DMS79 (cell line): Measurements from ENCODE around the gene DPP7.
A peak's percentile ranks its signal among the peaks of the same experiment; 100 is the strongest.
"Not testable (repeated sequence)": the region's sequence is repeated elsewhere in the genome, so short reads cannot be mapped to it uniquely, and the experiment has no call there.

ENCODE experiments used
- DNase-seq: peaks from one replicate; lab custom pipeline; 2025; lab: John Stamatoyannopoulos, UW

DPP7 gene

DNA sequence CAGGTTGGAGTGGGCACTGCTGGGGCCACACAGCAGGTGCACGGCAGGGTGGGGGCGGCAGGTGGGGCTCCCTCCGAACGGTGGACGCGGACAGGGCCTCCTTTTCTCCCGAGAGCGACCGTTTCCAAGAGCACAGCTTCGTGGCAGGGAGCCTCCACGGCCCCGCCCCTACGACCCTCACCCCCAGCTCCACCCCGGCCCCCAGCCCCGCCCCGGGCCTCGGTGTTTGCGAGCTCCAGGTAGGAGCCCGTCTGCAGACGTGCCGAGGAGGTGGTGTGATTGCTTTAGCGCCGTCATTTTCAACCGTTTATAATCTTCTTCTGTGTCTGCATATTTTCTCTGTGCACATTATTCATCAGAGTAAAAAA is 33.2 kb upstream of the DPP7 start:
- DNase-seq, result no peak

- no peak for DNase-seq
These were observed 32.7 kb upstream of the DPP7 start for GRCh38 chr9:137147091-137147792.

GRCh38 chr9:137146527-137146918 is 32.0 kb upstream of the DPP7 start:
- DNase-seq, result no peak

- DNase-seq, result no peak
These were observed 31.4 kb upstream of the DPP7 start for GRCh38 chr9:137145731-137146526.

DNA sequence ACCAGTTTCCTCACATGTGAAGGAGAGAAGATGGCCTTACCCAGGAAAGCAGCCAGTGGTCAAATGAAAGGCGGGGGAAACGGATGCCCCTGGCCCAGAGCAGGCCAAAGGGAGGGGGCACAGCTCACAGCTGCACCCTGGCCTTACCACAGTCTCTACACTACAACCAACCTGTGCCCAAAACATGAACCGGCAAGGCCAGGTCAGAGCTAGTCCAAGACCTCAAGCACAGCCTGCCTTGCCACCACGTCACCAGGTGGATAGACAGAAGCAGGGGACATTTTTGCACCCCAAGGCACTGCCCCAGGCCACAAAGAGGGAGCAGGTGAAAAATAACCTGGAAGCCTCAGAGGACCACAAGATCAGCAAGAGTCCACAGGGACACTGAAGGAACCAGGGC is 28.9 kb upstream of the DPP7 start:
- no peak for DNase-seq

GRCh38 chr9:137141976-137142936 is 27.7 kb upstream of the DPP7 start:
- no peak for DNase-seq

DNA sequence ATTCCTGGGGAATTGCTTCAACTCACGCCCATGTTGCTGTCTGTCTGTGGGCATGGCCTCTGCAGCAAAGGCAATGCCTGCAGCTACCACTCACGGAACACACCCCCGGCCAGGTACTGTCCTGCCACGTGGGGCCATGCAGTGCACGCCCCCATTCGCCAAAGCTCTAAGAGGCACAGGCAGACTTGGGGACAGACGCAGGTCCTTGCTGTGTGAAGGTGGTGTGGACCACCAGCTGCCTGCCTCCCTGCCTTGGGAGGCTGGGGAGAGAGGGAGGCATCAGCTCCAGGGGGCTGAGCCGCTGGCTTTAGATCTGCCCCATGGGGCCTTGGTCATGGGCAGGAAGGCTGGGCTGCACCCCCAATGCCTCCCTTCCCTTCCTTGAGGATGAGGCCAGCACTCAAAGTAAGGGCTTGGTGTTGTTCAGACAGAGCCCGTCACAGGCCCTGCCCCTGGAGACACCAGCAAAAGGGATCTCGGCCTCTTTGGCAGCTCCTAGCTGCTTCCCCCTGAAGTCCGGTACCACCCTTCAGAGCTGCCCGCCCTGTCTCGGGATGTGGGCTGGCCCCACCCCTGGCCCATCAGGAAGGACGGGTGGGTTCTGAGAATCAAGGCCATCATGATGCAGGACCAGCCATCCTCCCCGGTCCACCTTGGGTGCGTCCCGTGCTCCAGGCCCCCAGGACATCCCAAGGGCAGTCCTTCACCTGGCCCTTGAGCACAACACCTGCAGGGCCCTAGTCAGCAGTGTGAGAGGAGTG is 26.7 kb upstream of the DPP7 start:
- no peak for DNase-seq

GRCh38 chr9:137140151-137141012 is 25.8 kb upstream of the DPP7 start:
- no peak for DNase-seq

GRCh38 chr9:137139468-137140150 is 25.1 kb upstream of the DPP7 start:
- no peak for DNase-seq

DNA sequence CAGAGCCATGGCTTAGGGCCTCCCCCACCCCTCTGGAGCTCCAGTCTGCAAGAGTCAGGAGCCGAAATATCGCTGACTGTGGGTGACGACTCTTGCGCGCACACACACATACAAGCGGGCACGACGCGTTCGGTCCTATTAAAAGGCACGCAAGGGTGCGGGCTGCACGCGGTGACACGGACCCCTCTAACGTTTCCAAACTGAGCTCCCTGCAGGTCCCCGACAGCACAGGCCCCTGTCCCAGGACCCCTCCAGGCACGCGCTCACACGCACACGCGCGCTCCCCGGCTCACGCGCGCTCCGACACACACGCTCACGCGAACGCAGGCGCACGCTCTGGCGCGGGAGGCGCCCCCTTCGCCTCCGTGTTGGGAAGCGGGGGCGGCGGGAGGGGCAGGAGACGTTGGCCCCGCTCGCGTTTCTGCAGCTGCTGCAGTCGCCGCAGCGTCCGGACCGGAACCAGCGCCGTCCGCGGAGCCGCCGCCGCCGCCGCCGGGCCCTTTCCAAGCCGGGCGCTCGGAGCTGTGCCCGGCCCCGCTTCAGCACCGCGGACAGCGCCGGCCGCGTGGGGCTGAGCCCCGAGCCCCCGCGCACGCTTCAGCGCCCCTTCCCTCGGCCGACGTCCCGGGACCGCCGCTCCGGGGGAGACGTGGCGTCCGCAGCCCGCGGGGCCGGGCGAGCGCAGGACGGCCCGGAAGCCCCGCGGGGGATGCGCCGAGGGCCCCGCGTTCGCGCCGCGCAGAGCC is 24.4 kb upstream of the DPP7 start, which contains the start of gene GRIN1:
Gene GRIN1 (plus strand): TSS at position 433 of the 746 bp plus-strand sequence. CDS start 333 bp downstream, outside the sequence.
- no peak for DNase-seq

DNA sequence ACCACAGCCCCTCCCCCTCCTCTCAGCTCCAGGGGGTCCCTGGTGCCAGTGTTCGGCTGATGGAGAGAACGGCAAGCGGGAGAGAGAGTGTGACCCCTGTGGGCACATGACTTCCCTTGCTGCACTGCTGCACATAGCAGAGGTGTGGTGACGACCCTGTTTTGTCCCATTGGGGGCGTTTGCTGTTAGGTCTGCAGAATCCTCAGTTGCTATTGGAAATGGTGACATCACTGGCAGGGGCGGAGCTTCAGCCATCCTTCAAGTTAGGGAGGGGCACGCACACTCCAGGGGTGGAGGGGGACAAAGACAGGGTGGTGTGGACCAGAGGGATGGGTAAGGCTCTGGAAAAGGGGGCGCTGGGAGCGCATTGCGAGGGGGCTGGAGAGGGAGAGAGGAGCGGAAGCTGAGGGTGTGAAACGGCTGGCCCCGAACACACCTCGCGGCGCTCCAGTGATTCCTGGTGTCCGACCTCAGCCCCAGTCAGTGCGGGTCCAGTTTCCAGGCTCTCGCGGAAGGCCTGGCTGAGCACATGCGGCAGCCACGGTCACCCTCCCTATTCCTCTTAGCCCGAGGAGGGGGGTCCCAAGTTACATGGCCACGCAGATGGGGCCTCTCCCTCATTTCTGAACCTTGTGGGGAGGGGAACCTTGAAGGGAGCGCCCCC is 23.7 kb upstream of the DPP7 start:
- DNase-seq, result peak; percentile 44

- no peak for DNase-seq
These were observed 22.5 kb upstream of the DPP7 start for GRCh38 chr9:137136881-137137607.

GRCh38 chr9:137136261-137136880 is 21.8 kb upstream of the DPP7 start:
- no peak for DNase-seq

- DNase-seq, result not testable (repeated sequence)
These were observed 20.6 kb upstream of the DPP7 start for GRCh38 chr9:137135154-137135553.

GRCh38 chr9:137134191-137134590 is 19.7 kb upstream of the DPP7 start:
- no peak for DNase-seq

DNA sequence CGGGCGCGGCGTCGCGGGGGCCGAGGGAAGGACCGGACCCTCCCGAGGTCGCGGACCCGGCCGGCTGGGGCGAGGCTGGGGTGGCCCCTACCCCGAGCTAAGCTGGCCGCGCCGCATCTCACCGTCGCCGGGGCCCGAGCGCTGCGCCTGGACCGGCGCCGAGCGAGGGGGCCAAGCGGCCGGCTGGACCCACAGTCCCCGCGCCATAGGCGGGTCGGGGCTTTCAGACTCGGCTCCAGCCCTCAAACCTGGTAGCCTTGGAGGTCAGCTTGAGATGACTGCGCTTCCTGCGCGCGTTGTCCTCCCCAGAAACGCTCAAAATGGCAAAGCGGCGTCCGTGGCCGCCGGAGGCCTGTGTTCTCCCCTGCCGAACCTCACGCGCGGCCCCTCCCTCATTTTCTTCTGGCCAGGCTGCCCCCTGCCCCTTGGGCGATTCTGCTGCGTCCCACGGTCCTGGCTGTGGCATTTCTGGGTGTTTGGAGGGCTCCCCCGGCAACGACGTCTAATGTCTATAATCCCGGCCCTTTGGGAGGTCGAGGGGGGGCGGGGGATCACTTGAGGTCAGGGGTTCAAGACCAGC is 15.7 kb upstream of the DPP7 start:
- DNase-seq, result no peak
